ENCODE data around the gene SPG11. TPM values are rescaled to one million over a fixed set of nuclear protein-coding genes. Genes with fewer than 3 reads are reported as not detected.

The SPG11 gene, protein sequence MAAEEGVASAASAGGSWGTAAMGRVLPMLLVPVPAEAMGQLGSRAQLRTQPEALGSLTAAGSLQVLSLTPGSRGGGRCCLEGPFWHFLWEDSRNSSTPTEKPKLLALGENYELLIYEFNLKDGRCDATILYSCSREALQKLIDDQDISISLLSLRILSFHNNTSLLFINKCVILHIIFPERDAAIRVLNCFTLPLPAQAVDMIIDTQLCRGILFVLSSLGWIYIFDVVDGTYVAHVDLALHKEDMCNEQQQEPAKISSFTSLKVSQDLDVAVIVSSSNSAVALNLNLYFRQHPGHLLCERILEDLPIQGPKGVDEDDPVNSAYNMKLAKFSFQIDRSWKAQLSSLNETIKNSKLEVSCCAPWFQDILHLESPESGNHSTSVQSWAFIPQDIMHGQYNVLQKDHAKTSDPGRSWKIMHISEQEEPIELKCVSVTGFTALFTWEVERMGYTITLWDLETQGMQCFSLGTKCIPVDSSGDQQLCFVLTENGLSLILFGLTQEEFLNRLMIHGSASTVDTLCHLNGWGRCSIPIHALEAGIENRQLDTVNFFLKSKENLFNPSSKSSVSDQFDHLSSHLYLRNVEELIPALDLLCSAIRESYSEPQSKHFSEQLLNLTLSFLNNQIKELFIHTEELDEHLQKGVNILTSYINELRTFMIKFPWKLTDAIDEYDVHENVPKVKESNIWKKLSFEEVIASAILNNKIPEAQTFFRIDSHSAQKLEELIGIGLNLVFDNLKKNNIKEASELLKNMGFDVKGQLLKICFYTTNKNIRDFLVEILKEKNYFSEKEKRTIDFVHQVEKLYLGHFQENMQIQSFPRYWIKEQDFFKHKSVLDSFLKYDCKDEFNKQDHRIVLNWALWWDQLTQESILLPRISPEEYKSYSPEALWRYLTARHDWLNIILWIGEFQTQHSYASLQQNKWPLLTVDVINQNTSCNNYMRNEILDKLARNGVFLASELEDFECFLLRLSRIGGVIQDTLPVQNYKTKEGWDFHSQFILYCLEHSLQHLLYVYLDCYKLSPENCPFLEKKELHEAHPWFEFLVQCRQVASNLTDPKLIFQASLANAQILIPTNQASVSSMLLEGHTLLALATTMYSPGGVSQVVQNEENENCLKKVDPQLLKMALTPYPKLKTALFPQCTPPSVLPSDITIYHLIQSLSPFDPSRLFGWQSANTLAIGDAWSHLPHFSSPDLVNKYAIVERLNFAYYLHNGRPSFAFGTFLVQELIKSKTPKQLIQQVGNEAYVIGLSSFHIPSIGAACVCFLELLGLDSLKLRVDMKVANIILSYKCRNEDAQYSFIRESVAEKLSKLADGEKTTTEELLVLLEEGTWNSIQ (N-terminal part only)
- total RNA-seq: 10 to 100 TPM; 40.0 to 65.3 TPM
- 10 to 100 TPM; 17.3 to 22.6 TPM for polyA plus RNA-seq

DNA sequence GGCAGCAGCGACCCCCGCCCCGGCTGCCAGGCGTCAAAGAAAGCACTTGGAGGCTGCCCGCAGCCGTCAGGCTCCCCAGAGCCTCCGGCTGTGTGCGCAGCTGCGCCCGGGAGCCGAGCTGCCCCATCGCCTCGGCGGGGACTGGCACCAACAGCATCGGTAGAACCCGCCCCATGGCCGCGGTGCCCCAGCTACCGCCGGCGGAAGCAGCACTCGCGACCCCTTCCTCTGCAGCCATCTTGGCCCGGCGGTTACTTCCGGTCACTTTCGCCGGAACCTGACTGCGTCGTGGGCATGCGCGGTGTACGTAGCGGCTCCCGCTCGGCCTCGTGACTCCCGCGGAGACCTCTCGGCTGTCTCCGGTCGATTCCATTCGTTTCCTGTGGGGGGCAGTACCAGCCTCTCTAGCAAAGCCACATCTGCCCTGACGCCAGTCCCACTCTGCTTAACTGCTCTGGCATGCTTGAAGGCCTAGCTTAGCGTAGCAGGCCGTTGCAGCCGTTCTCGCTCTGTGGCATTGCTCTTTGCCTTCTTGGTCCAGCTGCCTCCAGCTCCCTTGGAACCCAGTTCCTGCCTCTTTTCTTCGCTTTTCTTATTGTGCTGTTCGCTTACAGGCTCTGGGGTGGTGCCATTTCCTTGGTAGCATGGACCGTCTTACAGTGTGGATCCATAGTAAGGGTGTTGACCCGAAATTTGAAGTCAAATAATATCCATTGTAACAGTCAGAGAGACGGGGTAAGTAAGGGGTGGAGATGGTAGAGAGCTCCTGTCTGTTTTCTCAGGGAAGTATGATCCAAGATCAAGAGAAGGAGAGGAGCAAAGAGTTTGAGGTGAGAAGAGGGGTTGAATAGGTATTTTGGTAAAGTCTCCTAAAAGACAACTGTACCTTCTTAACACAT lies at the start of gene SPG11:
TSS of gene SPG11 (minus strand) at position 253 of the 899 bp plus-strand sequence. CDS start at position 238, 15 bp downstream.
- Histone ChIP-seq H3K27me3 (ENCODE audit: control insufficient read depth in 4 of 4, insufficient read depth in 4 of 4, low read length in 3 of 4) (no peaks in the 10 kb centered on the region), H3K9ac (ENCODE audit: low read depth in 1 of 2, low read length in 2 of 2) (peak within 1 kb of the TSS; percentile 81 to 99), H3K36me3 (ENCODE audit: control insufficient read depth in 4 of 4, insufficient read depth in 3 of 4, low read depth in 1 of 4, low read length in 3 of 4) (peaks cover 3 to 9% (median 6%) of the 10 kb centered on the region in 4 donors), H3K4me1 (ENCODE audit: control insufficient read depth in 4 of 4, insufficient read depth in 4 of 4, low read length in 3 of 4) (peaks cover 0 to 8% (median 5%) of the 10 kb centered on the region in 4 donors), H3K27ac (ENCODE audit: low read depth in 1 of 2, low read length in 2 of 2) (peak within 1 kb of the TSS; percentile 97 to 98), H3K9me3 (ENCODE audit: control insufficient read depth in 4 of 4, low read length in 3 of 4) (no peaks in the 10 kb centered on the region), H3K4me3 (ENCODE audit: low read depth in 1 of 3, low read length in 3 of 3) (peak within 1 kb of the TSS; percentile 81 to 99 (median 91))
- TF ChIP-seq EGR1 (IDR thresholded peaks at IDR 0.05; ENCODE audit: low read depth in 2 of 2) (no peak), GABPA (IDR thresholded peaks at IDR 0.05 in 1 of 2, conservative IDR thresholded peaks at IDR 0.05 in 1 of 2) (peak; percentile 78 to 93), RAD21 (IDR thresholded peaks at IDR 0.05) (peak; percentile 99), RXRA (IDR thresholded peaks at IDR 0.05) (peak; percentile 63 to 69), FOXA1 (IDR thresholded peaks at IDR 0.05) (no peak), TAF1 (conservative IDR thresholded peaks at IDR 0.05) (peak; percentile 61), SP1 (IDR thresholded peaks at IDR 0.05) (peak; percentile 52), HNF4G (IDR thresholded peaks at IDR 0.05) (no peak), FOXA2 (IDR thresholded peaks at IDR 0.05) (no peak), JUND (IDR thresholded peaks at IDR 0.05) (peak in 1 of 2 donors; percentile 48), HNF4A (conservative IDR thresholded peaks at IDR 0.05) (peak; percentile 4 to 21), YY1 (IDR thresholded peaks at IDR 0.05) (peak; percentile 98), NR2F2 (IDR thresholded peaks at IDR 0.05) (peak; percentile 21)
- TF ChIP-seq, protein P1, sequence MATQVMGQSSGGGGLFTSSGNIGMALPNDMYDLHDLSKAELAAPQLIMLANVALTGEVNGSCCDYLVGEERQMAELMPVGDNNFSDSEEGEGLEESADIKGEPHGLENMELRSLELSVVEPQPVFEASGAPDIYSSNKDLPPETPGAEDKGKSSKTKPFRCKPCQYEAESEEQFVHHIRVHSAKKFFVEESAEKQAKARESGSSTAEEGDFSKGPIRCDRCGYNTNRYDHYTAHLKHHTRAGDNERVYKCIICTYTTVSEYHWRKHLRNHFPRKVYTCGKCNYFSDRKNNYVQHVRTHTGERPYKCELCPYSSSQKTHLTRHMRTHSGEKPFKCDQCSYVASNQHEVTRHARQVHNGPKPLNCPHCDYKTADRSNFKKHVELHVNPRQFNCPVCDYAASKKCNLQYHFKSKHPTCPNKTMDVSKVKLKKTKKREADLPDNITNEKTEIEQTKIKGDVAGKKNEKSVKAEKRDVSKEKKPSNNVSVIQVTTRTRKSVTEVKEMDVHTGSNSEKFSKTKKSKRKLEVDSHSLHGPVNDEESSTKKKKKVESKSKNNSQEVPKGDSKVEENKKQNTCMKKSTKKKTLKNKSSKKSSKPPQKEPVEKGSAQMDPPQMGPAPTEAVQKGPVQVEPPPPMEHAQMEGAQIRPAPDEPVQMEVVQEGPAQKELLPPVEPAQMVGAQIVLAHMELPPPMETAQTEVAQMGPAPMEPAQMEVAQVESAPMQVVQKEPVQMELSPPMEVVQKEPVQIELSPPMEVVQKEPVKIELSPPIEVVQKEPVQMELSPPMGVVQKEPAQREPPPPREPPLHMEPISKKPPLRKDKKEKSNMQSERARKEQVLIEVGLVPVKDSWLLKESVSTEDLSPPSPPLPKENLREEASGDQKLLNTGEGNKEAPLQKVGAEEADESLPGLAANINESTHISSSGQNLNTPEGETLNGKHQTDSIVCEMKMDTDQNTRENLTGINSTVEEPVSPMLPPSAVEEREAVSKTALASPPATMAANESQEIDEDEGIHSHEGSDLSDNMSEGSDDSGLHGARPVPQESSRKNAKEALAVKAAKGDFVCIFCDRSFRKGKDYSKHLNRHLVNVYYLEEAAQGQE (IDR thresholded peaks at IDR 0.05): peak; percentile 61
- TF ChIP-seq, protein P2, sequence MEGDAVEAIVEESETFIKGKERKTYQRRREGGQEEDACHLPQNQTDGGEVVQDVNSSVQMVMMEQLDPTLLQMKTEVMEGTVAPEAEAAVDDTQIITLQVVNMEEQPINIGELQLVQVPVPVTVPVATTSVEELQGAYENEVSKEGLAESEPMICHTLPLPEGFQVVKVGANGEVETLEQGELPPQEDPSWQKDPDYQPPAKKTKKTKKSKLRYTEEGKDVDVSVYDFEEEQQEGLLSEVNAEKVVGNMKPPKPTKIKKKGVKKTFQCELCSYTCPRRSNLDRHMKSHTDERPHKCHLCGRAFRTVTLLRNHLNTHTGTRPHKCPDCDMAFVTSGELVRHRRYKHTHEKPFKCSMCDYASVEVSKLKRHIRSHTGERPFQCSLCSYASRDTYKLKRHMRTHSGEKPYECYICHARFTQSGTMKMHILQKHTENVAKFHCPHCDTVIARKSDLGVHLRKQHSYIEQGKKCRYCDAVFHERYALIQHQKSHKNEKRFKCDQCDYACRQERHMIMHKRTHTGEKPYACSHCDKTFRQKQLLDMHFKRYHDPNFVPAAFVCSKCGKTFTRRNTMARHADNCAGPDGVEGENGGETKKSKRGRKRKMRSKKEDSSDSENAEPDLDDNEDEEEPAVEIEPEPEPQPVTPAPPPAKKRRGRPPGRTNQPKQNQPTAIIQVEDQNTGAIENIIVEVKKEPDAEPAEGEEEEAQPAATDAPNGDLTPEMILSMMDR (IDR thresholded peaks at IDR 0.05; ENCODE audit: low read depth, low read length, missing input control): peak; percentile 98
- TF ChIP-seq, protein P3, sequence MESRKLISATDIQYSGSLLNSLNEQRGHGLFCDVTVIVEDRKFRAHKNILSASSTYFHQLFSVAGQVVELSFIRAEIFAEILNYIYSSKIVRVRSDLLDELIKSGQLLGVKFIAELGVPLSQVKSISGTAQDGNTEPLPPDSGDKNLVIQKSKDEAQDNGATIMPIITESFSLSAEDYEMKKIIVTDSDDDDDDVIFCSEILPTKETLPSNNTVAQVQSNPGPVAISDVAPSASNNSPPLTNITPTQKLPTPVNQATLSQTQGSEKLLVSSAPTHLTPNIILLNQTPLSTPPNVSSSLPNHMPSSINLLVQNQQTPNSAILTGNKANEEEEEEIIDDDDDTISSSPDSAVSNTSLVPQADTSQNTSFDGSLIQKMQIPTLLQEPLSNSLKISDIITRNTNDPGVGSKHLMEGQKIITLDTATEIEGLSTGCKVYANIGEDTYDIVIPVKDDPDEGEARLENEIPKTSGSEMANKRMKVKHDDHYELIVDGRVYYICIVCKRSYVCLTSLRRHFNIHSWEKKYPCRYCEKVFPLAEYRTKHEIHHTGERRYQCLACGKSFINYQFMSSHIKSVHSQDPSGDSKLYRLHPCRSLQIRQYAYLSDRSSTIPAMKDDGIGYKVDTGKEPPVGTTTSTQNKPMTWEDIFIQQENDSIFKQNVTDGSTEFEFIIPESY (IDR thresholded peaks at IDR 0.05): peak; percentile 80
- TF ChIP-seq, protein P4, sequence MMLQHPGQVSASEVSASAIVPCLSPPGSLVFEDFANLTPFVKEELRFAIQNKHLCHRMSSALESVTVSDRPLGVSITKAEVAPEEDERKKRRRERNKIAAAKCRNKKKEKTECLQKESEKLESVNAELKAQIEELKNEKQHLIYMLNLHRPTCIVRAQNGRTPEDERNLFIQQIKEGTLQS (IDR thresholded peaks at IDR 0.05): no peak
- TF ChIP-seq, protein P5, sequence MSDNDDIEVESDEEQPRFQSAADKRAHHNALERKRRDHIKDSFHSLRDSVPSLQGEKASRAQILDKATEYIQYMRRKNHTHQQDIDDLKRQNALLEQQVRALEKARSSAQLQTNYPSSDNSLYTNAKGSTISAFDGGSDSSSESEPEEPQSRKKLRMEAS (IDR thresholded peaks at IDR 0.05): peak; percentile 84
- 9% methylated on average over 53 of the region's 53 CpGs for WGBS
- peak; percentile 95 for DNase-seq (ENCODE audit: low spot score)
